Stimulated activated CD8-positive, alpha-beta memory T cell treated with anti-CD3 and anti-CD28 coated beads, Interleukin-4, amount 100 ng/mL, for 24 hours (primary cell): ENCODE measurements around the gene DNAJC17.

Experiments used
- DNase-seq: peaks from one replicate; pipeline ENCODE4 v3.0.0-alpha.2; 2020; ENCODE audit warnings: low read depth

DNAJC17 gene

GRCh38 chr15:40807028-40807887 is at the start of gene DNAJC17, which contains the start of gene ZFYVE19:
DNAJC17 (minus strand) TSS chr15:40807473; CDS start chr15:40807446, 27 bp downstream.
ZFYVE19 (plus strand) TSS chr15:40807089; CDS start chr15:40807590, 501 bp downstream.
- peak; percentile 92 for DNase-seq

GRCh38 chr15:40856746-40857145 is 49.5 kb upstream of the DNAJC17 start:
- DNase-seq: no peak

GRCh38 chr15:40855706-40856234 is 48.5 kb upstream of the DNAJC17 start:
- DNase-seq: no peak

GRCh38 chr15:40854161-40854560 is 46.9 kb upstream of the DNAJC17 start:
- no peak for DNase-seq

GRCh38 chr15:40853241-40853890 is 46.1 kb upstream of the DNAJC17 start:
- DNase-seq: no peak

GRCh38 chr15:40852529-40852928 is 45.3 kb upstream of the DNAJC17 start:
- no peak for DNase-seq

- no peak for DNase-seq
Measured at GRCh38 chr15:40850576-40851112, 43.4 kb upstream of the DNAJC17 start.

- DNase-seq: no peak
Measured at GRCh38 chr15:40847223-40847961, 40.1 kb upstream of the DNAJC17 start.

GRCh38 chr15:40846841-40847222 is 39.6 kb upstream of the DNAJC17 start:
- DNase-seq: no peak

GRCh38 chr15:40845511-40846284 is 38.4 kb upstream of the DNAJC17 start:
- no peak for DNase-seq

GRCh38 chr15:40845036-40845435 is 37.8 kb upstream of the DNAJC17 start:
- no peak for DNase-seq

- DNase-seq: no peak
Measured at GRCh38 chr15:40844696-40845030, 37.4 kb upstream of the DNAJC17 start.

GRCh38 chr15:40843885-40844695 is 36.8 kb upstream of the DNAJC17 start, which contains the start of gene SPINT1:
SPINT1 (plus strand) TSS chr15:40844048; CDS start chr15:40844555, 507 bp downstream.
- peak; percentile 76 for DNase-seq

- no peak for DNase-seq
Measured at GRCh38 chr15:40843261-40843884, 36.1 kb upstream of the DNAJC17 start.

- no peak for DNase-seq
Measured at GRCh38 chr15:40841741-40842140, 34.5 kb upstream of the DNAJC17 start.

- no peak for DNase-seq
Measured at GRCh38 chr15:40838756-40839155, 31.5 kb upstream of the DNAJC17 start.

- DNase-seq: no peak
Measured at GRCh38 chr15:40836020-40836419, 28.7 kb upstream of the DNAJC17 start.

GRCh38 chr15:40832903-40833302 is 25.6 kb upstream of the DNAJC17 start:
- no peak for DNase-seq

GRCh38 chr15:40831861-40832260 is 24.6 kb upstream of the DNAJC17 start:
- DNase-seq: no peak

GRCh38 chr15:40830884-40831283 is 23.6 kb upstream of the DNAJC17 start:
- DNase-seq: no peak
